ENCODE results near the gene GPR21. TPM values are rescaled to one million over a fixed set of nuclear protein-coding genes. Genes with fewer than 3 reads are reported as not detected.

The GPR21 gene
- total and polyA plus RNA-seq, 7 experiments from 2014 or later: 1.1 to 2.4 (median 1.8) TPM; not detected in 3

DNA sequence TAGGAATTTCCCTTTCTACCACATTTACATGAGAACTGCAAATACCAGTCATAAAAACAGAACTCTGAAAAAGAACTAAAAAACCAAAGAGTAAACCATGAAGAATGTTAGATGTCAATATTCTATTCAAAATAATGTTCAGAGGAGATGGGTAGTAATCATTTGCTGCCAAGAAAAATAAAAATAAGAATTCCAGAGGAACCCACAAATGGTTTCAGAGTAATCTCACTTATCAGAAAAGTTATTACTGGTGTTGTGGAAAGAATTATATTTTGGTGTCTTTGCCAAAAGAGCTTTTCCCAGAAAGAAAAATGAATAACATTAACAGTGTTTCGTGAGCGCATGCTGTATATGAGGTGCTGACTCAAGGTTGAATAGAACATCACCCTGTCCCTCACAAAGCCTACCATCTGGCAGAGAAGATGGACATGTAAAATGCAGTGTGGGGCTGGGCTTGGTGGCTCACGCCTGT is 35.6 kb downstream of the GPR21 start:
- Histone ChIP-seq H3K36me3 (ENCODE audit: control insufficient read depth in 2 of 3, insufficient read depth in 3 of 3, low read length in 3 of 3) (peaks cover 4 to 36% (median 9%) of the 10 kb centered on the region in 3 experiments), H3K27ac (ENCODE audit: low read depth, low read length) (no peak overlapping the region), H3K4me1 (ENCODE audit: control insufficient read depth in 2 of 2, insufficient read depth in 2 of 2, low read length in 2 of 2) (no peaks in the 10 kb centered on the region), H3K9me3 (ENCODE audit: control insufficient read depth in 2 of 3, low read length in 3 of 3) (no peaks in the 10 kb centered on the region), H3K4me3 (ENCODE audit: low read length) (no peak overlapping the region), H3K27me3 (ENCODE audit: control insufficient read depth in 2 of 2, insufficient read depth in 2 of 2, low read length in 2 of 2) (no peaks in the 10 kb centered on the region)
- intact Hi-C loops (cut with micrococcal nuclease): no loop called here
- no peak overlapping the region for H3K4me3 Mint-ChIP-seq
- ATAC-seq: no peak
- ChIA-PET POLR2A (no interaction called here), CTCF (no interaction called here)
- no peak overlapping the region for H3K27ac Mint-ChIP-seq
- no peaks in the 10 kb centered on the region for H3K9me3 Mint-ChIP-seq
- H3K27me3 Mint-ChIP-seq: no peaks in the 10 kb centered on the region
- H3K36me3 Mint-ChIP-seq: peaks cover 20 to 68% (median 41%) of the 10 kb centered on the region in 5 donors
- DNase-seq: no peak
- peaks cover 0 to 8% (median 0%) of the 10 kb centered on the region in 7 donors for H3K4me1 Mint-ChIP-seq

DNA sequence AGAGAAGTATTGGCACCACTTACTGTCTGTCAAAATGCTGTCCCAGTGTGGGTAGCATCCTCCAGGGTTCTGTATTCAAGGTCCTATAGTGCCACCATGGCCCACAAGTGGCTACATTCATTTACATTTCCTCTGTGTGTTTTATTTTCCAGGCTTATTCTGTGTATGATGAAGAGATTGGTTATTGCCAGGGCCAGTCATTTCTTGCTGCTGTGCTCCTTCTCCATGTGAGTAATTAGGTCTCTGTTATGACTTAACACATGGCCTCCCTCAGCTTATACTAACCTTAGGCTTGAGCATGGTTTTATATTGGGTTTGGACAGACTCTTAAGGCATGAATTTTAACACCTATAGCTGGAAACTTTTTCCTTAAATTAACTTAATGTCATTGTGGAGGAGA is 36.7 kb downstream of the GPR21 start:
- peaks cover 0 to 8% (median 0%) of the 10 kb centered on the region in 7 donors for H3K4me1 Mint-ChIP-seq
- no peak overlapping the region for H3K4me3 Mint-ChIP-seq
- H3K9me3 Mint-ChIP-seq: no peaks in the 10 kb centered on the region
- intact Hi-C loops (cut with micrococcal nuclease): no loop called here
- POLR2A ChIA-PET: no interaction called here
- Histone ChIP-seq H3K36me3 (ENCODE audit: control insufficient read depth in 2 of 3, insufficient read depth in 3 of 3, low read length in 3 of 3) (peaks cover 4 to 36% (median 9%) of the 10 kb centered on the region in 3 experiments), H3K9me3 (ENCODE audit: control insufficient read depth in 2 of 3, low read length in 3 of 3) (no peaks in the 10 kb centered on the region), H3K27me3 (ENCODE audit: control insufficient read depth in 2 of 2, insufficient read depth in 2 of 2, low read length in 2 of 2) (no peaks in the 10 kb centered on the region), H3K4me3 (ENCODE audit: low read length) (no peak overlapping the region), H3K27ac (ENCODE audit: low read depth, low read length) (no peak overlapping the region), H3K4me1 (ENCODE audit: control insufficient read depth in 2 of 2, insufficient read depth in 2 of 2, low read length in 2 of 2) (no peaks in the 10 kb centered on the region)
- DNase-seq: no peak
- H3K27me3 Mint-ChIP-seq: no peaks in the 10 kb centered on the region
- CTCF ChIA-PET: no interaction called here
- ATAC-seq: no peak
- H3K36me3 Mint-ChIP-seq: peaks cover 19 to 58% (median 41%) of the 10 kb centered on the region in 5 donors
- no peak overlapping the region for H3K27ac Mint-ChIP-seq

DNA sequence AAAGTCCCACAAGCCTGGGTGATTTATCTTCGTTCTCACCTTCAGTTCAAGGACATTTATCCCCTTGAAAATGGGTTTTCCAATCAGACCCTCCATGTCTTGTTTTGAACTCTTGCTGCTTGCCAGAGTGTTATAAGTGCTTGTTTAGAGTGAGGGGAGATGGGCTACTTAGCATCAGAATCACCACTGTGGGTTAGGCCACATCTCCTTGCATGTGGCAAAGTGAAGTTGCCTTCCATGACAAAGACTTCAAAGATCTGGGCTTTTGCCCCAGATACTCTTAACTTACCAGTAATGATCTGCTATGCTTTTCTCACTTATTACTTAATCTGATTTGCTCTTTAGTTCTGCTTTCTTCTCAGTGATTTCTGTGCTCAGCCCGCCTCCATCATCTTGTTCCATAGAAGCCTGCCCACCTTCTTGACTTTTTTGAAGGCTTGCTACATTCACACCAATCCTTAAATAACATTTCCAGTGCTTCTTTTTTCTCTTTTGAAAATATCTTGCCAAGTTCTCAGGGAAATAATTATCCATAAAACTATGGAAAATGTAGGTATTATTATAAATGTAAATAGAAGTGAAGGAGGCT is 39.0 kb downstream of the GPR21 start:
- Histone ChIP-seq H3K4me1 (ENCODE audit: control insufficient read depth in 2 of 2, insufficient read depth in 2 of 2, low read length in 2 of 2) (no peaks in the 10 kb centered on the region), H3K9me3 (ENCODE audit: control insufficient read depth in 2 of 3, low read length in 3 of 3) (no peaks in the 10 kb centered on the region), H3K27me3 (ENCODE audit: control insufficient read depth in 2 of 2, insufficient read depth in 2 of 2, low read length in 2 of 2) (no peaks in the 10 kb centered on the region), H3K4me3 (ENCODE audit: low read length) (no peak overlapping the region), H3K36me3 (ENCODE audit: control insufficient read depth in 2 of 3, insufficient read depth in 3 of 3, low read length in 3 of 3) (peaks cover 0 to 24% (median 4%) of the 10 kb centered on the region in 3 experiments), H3K27ac (ENCODE audit: low read depth, low read length) (no peak overlapping the region)
- ATAC-seq: no peak
- intact Hi-C loops (cut with micrococcal nuclease): no loop called here
- DNase-seq: no peak
- no peaks in the 10 kb centered on the region for H3K27me3 Mint-ChIP-seq
- H3K36me3 Mint-ChIP-seq: peaks cover 8 to 40% (median 23%) of the 10 kb centered on the region in 5 donors
- ChIA-PET POLR2A (no interaction called here), CTCF (no interaction called here)
- H3K4me1 Mint-ChIP-seq: peaks cover 0 to 3% (median 0%) of the 10 kb centered on the region in 7 donors
- no peaks in the 10 kb centered on the region for H3K9me3 Mint-ChIP-seq
- no peak overlapping the region for H3K4me3 Mint-ChIP-seq
- no peak overlapping the region for H3K27ac Mint-ChIP-seq

DNA sequence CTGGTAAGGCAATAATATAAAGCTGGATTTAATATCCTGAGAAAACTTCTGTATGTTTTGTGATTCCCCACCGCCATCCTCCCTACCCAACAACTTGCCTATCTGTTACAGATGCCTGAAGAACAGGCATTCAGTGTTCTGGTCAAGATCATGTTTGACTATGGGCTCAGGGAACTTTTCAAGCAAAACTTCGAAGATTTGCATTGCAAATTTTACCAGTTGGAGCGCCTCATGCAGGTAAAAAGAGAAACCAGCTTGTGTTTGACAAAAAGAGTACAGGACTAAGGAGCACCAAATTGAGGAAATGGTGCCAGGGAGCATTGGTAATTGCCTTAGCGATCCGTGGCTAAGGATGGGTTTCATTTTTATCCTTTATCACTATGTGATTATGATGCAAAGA is 40.0 kb downstream of the GPR21 start:
- H3K27ac ChIP-seq (ENCODE audit: low read depth, low read length): no peak overlapping the region
- no peaks in the 10 kb centered on the region for H3K27me3 ChIP-seq (ENCODE audit: control insufficient read depth in 2 of 2, insufficient read depth in 2 of 2, low read length in 2 of 2)
- no peaks in the 10 kb centered on the region for H3K4me1 ChIP-seq (ENCODE audit: control insufficient read depth in 2 of 2, insufficient read depth in 2 of 2, low read length in 2 of 2)
- no peaks in the 10 kb centered on the region for H3K9me3 ChIP-seq (ENCODE audit: control insufficient read depth in 2 of 3, low read length in 3 of 3)
- Mint-ChIP-seq H3K9me3 (no peaks in the 10 kb centered on the region), H3K4me1 (peaks cover 0 to 3% (median 0%) of the 10 kb centered on the region in 7 donors), H3K27ac (no peak overlapping the region), H3K27me3 (no peaks in the 10 kb centered on the region), H3K4me3 (no peak overlapping the region), H3K36me3 (peaks cover 6 to 42% (median 22%) of the 10 kb centered on the region in 5 donors)
- peaks cover 0 to 22% (median 4%) of the 10 kb centered on the region in 3 experiments for H3K36me3 ChIP-seq (ENCODE audit: control insufficient read depth in 2 of 3, insufficient read depth in 3 of 3, low read length in 3 of 3)
- POLR2A ChIA-PET: no interaction called here
- CTCF ChIA-PET: interaction anchor here (0.6 kb wide), 1 partner anchor 269 kb away, joined by 3 read pairs; no protein-coding TSS in a partner anchor
- ATAC-seq (no peak), DNase-seq (no peak)
- no peak overlapping the region for H3K4me3 ChIP-seq (ENCODE audit: low read length)
- intact Hi-C loops (cut with micrococcal nuclease): no loop called here

DNA sequence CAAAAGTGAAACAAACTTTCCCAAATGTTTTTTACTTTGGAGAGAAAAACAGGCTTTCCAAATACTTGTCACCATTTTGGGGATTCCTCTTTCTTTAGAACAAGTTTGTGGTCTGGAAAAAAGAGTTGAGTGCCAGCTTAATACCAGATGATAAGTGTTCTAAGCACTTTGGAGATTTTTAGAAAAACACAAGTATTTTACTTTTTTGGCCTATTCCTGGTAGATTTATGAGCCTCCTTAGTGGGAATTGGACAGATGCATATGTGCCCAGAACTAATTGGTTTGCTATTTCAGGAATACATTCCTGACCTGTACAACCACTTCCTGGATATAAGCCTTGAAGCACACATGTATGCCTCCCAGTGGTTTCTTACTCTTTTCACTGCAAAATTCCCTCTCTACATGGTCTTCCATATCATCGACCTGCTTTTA is 40.5 kb downstream of the GPR21 start:
- DNase-seq (no peak), ATAC-seq (no peak)
- Histone ChIP-seq H3K4me3 (ENCODE audit: low read length) (no peak overlapping the region), H3K4me1 (ENCODE audit: control insufficient read depth in 2 of 2, insufficient read depth in 2 of 2, low read length in 2 of 2) (no peaks in the 10 kb centered on the region), H3K27ac (ENCODE audit: low read depth, low read length) (no peak overlapping the region), H3K36me3 (ENCODE audit: control insufficient read depth in 2 of 3, insufficient read depth in 3 of 3, low read length in 3 of 3) (peaks cover 0 to 27% (median 4%) of the 10 kb centered on the region in 3 experiments), H3K9me3 (ENCODE audit: control insufficient read depth in 2 of 3, low read length in 3 of 3) (no peaks in the 10 kb centered on the region), H3K27me3 (ENCODE audit: control insufficient read depth in 2 of 2, insufficient read depth in 2 of 2, low read length in 2 of 2) (no peaks in the 10 kb centered on the region)
- CTCF ChIA-PET: interaction anchor here (0.6 kb wide), 2 partner anchors 104 to 269 kb away, joined by 3 read pairs; no protein-coding TSS in a partner anchor
- Mint-ChIP-seq H3K4me1 (peaks cover 0 to 3% (median 0%) of the 10 kb centered on the region in 7 donors), H3K27me3 (no peaks in the 10 kb centered on the region), H3K27ac (no peak overlapping the region), H3K36me3 (peaks cover 10 to 46% (median 22%) of the 10 kb centered on the region in 5 donors), H3K4me3 (no peak overlapping the region), H3K9me3 (no peaks in the 10 kb centered on the region)
- intact Hi-C loops (cut with micrococcal nuclease): no loop called here
- POLR2A ChIA-PET: no interaction called here

DNA sequence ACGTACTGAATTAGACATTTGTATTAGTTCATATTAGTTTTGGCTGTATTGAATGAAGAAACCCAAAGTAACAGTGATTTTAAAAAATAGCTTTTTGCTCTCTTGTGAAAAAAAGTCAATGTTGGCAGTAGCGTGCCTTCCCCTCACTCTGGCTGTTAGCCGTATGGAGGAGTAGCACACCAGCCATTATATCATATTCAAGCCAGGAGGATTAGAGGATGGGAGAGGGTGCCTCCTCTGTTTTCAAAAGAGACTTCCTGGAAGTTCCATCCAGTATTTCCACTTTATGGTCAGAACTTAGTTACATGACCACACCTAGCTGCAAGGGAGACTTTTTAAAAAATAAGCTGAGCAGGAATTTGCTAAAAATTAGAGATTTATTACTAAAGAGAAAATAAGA is 41.2 kb downstream of the GPR21 start:
- Mint-ChIP-seq H3K27me3 (no peaks in the 10 kb centered on the region), H3K4me3 (no peak overlapping the region), H3K36me3 (peaks cover 12 to 49% (median 24%) of the 10 kb centered on the region in 5 donors), H3K27ac (no peak overlapping the region), H3K4me1 (peaks cover 0 to 3% (median 0%) of the 10 kb centered on the region in 7 donors), H3K9me3 (no peaks in the 10 kb centered on the region)
- Histone ChIP-seq H3K27me3 (ENCODE audit: control insufficient read depth in 2 of 2, insufficient read depth in 2 of 2, low read length in 2 of 2) (no peaks in the 10 kb centered on the region), H3K27ac (ENCODE audit: low read depth, low read length) (no peak overlapping the region), H3K4me3 (ENCODE audit: low read length) (no peak overlapping the region), H3K4me1 (ENCODE audit: control insufficient read depth in 2 of 2, insufficient read depth in 2 of 2, low read length in 2 of 2) (no peaks in the 10 kb centered on the region), H3K9me3 (ENCODE audit: control insufficient read depth in 2 of 3, low read length in 3 of 3) (no peaks in the 10 kb centered on the region), H3K36me3 (ENCODE audit: control insufficient read depth in 2 of 3, insufficient read depth in 3 of 3, low read length in 3 of 3) (peaks cover 0 to 31% (median 4%) of the 10 kb centered on the region in 3 experiments)
- no peak for ATAC-seq
- no peak for DNase-seq
- ChIA-PET CTCF (interaction anchor here (0.6 kb wide), 1 partner anchor 103 kb away, joined by 3 read pairs; no protein-coding TSS in a partner anchor), POLR2A (no interaction called here)
- intact Hi-C loops (cut with micrococcal nuclease): no loop called here

DNA sequence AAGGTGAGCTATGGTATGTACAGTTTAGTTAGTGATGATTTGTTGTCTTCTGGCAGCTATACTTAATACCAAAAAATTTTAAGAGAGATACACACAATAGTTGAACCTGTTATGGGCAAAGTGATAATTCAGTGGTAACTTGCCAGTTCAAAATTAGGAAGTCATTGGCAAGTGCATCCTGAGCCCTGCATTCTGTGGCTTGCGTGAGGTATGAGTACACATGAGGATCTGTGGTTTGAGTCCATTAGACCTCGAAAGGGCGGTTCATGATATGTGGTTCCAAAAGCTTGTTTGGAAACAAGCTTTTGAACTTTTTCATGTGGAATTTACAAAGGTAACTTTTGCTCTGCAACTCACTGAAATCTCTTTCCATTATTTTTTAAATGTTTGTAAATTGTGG is 47.0 kb downstream of the GPR21 start:
- no peak overlapping the region for H3K27ac ChIP-seq (ENCODE audit: low read depth, low read length)
- H3K4me3 Mint-ChIP-seq: no peak overlapping the region
- DNase-seq: no peak
- intact Hi-C loops (cut with micrococcal nuclease): loop anchor here in 1 of 2 donors (10.0 kb wide), 1 partner anchor 144 kb away; no protein-coding TSS in a partner anchor
- H3K36me3 ChIP-seq (ENCODE audit: control insufficient read depth in 2 of 3, insufficient read depth in 3 of 3, low read length in 3 of 3): peaks cover 0 to 57% (median 0%) of the 10 kb centered on the region in 3 experiments
- H3K9me3 Mint-ChIP-seq: no peaks in the 10 kb centered on the region
- no peaks in the 10 kb centered on the region for H3K27me3 ChIP-seq (ENCODE audit: control insufficient read depth in 2 of 2, insufficient read depth in 2 of 2, low read length in 2 of 2)
- peaks cover 5 to 48% (median 14%) of the 10 kb centered on the region in 5 donors for H3K36me3 Mint-ChIP-seq
- CTCF ChIA-PET: interaction anchor here (0.5 to 4.2 kb wide), 2 partner anchors 24 to 269 kb away, joined by 5 to 38 read pairs; no protein-coding TSS in a partner anchor
- no peaks in the 10 kb centered on the region for H3K4me1 ChIP-seq (ENCODE audit: control insufficient read depth in 2 of 2, insufficient read depth in 2 of 2, low read length in 2 of 2)
- H3K27ac Mint-ChIP-seq: no peak overlapping the region
- H3K4me1 Mint-ChIP-seq: peaks cover 0 to 5% (median 0%) of the 10 kb centered on the region in 7 donors
- no peaks in the 10 kb centered on the region for H3K9me3 ChIP-seq (ENCODE audit: control insufficient read depth in 2 of 3, low read length in 3 of 3)
- no peak for ATAC-seq
- POLR2A ChIA-PET: no interaction called here
- no peak overlapping the region for H3K4me3 ChIP-seq (ENCODE audit: low read length)
- no peaks in the 10 kb centered on the region for H3K27me3 Mint-ChIP-seq
